GM18511 (cell line): ENCODE measurements around the gene C9.

Source experiments
- ATAC-seq: cut with Tn5 transposase; IDR thresholded peaks from one replicate; pipeline ENCODE4 v1.9.1; 2021; ENCODE audit warnings: mild to moderate bottlenecking, moderate library complexity; ENCODE audit not compliant: unreplicated experiment

The C9 gene

DNA sequence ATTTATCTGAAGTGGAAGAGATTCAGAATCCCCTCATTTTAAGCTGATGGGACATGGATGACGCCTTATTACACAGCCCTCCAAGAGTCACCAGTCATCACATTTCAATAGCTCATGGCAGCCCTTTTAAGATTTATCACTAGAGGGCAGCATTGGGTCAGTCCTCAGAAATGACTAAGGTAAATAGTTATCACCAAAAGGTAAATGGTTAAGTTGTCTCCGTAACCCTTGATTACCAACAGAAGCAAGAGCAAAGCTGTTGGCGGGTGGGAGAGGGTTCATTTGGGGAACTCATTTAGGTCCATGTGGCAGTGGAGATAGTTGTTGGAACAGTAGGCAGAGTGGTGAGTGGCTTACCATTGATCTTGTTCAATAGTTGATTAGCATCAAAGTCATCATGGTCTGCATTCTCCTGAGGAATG lies 12.0 kb upstream of the C9 start:
- ATAC-seq = peak; percentile 89

GRCh38 chr5:39373791-39374190 lies 9.5 kb upstream of the C9 start:
- ATAC-seq = no peak

- no peak for ATAC-seq
Measured at GRCh38 chr5:39371367-39371635, 7.0 kb upstream of the C9 start.

- ATAC-seq = no peak
Measured at GRCh38 chr5:39370555-39371366, 6.5 kb upstream of the C9 start.

GRCh38 chr5:39369123-39369815 lies 5.0 kb upstream of the C9 start:
- no peak for ATAC-seq

- no peak for ATAC-seq
Measured at GRCh38 chr5:39368116-39368515, 3.8 kb upstream of the C9 start.

- ATAC-seq = no peak
Measured at GRCh38 chr5:39367711-39368110, 3.4 kb upstream of the C9 start.

DNA sequence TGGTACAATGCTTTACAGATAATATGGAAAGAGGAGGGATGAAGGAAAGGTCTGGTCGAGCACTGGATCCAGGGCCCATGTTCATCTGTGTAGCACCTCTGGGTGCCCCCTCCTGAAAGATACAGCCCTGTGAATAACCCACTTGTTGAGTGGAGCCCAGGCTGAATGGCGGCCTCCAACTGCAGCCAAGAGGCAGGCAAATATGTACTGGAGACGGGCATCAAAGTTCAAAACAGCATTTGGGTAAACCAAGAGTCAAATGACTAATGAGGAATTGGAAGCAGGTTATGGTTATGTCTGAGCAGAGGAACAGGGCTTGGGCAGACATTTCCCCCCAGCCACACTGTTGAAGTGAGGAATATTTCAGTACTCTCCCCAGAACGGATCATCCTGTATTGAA lies 1.1 kb downstream of the C9 start:
- ATAC-seq = no peak

DNA sequence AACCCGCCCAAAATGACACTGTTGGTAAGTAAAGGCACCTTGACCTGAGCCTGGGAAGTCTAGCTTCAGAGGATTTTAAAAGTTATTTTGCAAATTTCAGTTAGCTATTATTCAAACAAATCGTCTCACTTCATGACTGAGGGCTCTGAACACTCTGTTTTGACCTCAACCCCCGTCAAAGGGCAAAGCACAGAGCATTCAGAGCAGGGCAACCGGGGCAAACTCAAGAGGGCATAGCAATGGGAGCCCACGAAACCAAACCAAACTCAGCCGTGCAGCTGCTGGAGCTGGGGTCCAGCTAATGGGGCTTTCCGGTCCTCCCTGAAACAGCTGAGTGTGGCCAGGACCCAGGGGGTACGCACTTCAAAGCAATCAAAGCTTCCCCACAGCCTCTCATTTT lies 1.6 kb downstream of the C9 start:
- ATAC-seq = no peak

DNA sequence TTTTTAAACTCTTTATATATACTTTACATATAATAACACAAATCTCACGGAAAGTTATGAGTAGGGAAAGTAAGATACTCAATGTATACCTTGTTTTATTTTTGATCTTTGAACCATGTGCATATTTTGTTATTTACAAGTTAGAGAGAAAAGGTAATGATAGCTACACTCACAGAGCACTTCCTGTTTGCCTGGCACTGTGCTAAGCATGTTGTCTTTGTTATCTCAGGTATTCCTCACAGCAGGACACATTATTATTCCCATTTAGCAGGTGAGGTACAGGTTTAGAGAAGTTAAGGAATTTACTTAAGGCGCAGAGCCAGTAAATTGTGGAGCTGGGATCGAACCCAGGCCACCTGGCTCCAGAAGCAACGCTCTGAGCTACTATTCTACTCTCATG lies 3.0 kb downstream of the C9 start:
- ATAC-seq = no peak

- ATAC-seq = no peak
Measured at GRCh38 chr5:39360471-39361111, 3.7 kb downstream of the C9 start.

- ATAC-seq = no peak
Measured at GRCh38 chr5:39356263-39356662, 8.0 kb downstream of the C9 start.

- no peak for ATAC-seq
Measured at GRCh38 chr5:39355324-39355723, 9.0 kb downstream of the C9 start.

GRCh38 chr5:39353717-39354399 lies 10.4 kb downstream of the C9 start:
- no peak for ATAC-seq

- ATAC-seq = no peak
Measured at GRCh38 chr5:39352951-39353350, 11.3 kb downstream of the C9 start.

GRCh38 chr5:39352170-39352569 lies 12.1 kb downstream of the C9 start:
- no peak for ATAC-seq

DNA sequence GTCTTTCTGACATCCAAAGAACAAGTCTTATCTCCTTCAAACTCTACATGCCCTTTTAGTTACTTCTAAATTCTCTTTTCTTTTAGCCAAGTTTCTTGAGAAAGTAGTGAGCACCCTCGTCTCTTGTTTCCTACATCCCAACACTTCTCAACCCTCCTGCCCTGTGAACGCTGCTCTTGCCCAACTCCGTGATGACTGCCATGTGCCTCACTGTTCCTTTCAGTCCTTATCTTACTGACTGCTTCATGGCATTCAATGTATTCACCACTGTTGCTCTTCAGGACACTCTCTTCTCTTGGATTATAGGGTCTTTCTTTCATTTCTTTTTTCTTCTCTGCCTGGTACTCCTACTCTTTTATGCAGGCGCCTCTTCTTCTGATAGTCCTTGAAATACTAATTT lies 14.8 kb downstream of the C9 start:
- ATAC-seq = no peak

DNA sequence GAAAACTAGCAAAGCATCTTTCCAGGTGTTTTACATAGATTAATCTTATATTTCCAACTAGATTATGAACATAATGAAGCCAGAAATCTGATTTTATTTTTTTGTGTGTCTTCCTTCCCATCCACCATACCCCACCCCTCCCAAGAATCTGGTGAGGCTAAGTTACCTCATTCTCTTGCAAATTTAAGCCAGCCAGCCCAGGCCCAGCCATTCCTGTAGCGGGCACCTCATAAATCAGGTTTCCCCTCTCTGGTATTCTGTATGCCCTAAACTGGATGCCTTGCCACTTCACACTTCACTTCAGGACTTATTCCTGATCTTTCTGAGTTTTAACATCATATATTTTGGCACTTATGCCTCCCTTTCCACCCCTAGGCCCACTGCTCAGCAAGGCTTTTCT lies 21.8 kb downstream of the C9 start:
- ATAC-seq = no peak

- ATAC-seq = no peak
Measured at GRCh38 chr5:39341896-39342295, 22.4 kb downstream of the C9 start.

GRCh38 chr5:39340506-39340905 lies 23.8 kb downstream of the C9 start:
- ATAC-seq = no peak

DNA sequence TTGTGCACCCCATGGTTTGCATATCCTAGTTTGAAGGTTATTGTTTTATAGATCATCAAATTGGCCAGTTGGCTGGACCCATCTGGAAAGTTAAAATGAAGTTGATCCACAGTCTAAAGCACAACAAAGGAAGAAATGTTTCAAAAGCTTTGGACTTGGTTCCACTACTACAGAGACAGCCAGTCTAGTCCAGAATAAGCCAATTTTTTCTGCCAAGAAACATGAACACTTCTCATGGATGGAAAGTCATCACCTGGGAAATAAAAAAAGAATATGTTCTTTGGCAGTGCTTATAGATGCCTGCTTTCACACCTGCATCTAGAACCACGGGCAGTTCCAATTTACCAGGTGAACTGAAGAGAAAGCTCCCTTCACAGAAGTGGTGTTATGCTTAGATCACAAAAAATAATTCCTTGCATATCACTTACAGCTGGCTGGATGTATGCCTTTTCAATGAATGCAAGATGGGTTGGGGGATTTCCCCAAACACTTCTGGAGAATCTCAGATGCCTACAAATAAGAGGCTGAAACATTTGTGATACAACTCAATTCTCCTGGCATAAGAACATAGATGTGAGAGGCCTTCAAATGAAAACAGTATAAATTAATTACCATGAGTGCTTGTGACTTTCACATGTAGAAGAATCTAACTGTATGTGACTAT lies 26.9 kb downstream of the C9 start:
- ATAC-seq = no peak
